ENCODE measurements around the gene NQO1.

The NQO1 gene

DNA sequence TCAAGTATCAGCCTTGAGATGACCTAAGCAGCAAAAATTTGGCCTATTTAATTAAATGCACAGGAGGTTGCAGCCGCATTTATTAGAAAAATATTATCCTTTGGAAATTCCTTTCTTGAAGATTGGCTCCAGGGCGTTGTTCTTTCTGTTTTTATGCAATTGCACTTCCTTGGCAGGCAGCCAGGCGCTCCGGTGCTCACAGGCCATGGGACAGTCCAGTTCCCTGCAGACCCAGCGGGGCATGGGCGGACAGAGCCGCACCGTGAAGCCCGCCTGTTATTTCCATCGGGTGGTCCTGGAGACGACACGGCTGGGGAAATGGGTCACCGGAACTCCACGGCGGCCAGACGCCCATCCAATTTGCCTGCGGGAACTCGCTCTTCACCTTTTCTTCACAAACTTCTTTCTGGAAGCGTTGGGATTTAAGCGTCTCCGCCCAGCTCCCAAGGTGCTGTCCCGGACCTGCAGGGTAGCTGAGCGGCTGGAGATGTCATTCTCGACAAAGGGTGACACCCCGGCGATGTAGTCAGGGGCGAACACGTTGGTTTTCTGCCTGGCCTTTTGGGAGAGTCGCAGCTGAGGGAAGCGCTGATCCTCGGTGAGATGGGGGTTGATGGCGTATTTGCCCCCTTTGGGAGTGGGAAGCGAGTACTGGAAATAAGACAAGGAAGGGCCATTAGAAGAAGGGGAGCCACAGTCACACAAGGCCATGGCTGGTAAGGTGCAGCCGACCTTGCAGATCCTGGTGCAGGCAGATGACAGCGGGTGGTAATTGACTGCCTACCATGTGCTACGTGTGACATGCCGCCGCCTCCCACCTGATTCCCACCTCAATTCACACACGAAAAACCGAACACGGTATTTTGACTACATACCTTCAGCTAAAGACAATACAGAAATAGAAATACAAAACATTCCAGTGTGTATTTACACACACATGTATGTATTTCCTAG, 15.9 kb upstream of the NQO1 start:
- CTCF ChIA-PET: interaction anchor here (0.7 to 3.5 kb wide), 2 partner anchors 12 to 253 kb away, joined by 3 to 14 read pairs; partner anchors contain the start of gene NOB1
- no peak overlapping the region for H3K4me3 ChIP-seq (ENCODE audit: low read depth, low read length)
- no peaks in the 10 kb centered on the region for H3K4me1 ChIP-seq (ENCODE audit: control insufficient read depth, insufficient read depth, low read length)
- no peaks in the 10 kb centered on the region for H3K9me3 ChIP-seq (ENCODE audit: control insufficient read depth, insufficient read depth, low read depth, low read length)
- H3K27ac ChIP-seq (ENCODE audit: extremely low read depth, low read depth, low read length): peak overlapping the region; percentile 1; the same call in 1 of the 2 replicates
- POLR2A ChIA-PET: interaction anchor here (0.7 to 1.1 kb wide), 2 partner anchors 8 to 12 kb away, joined by 3 to 4 read pairs; partner anchors contain the start of gene NOB1
- TF ChIP-seq SETDB1 (IDR thresholded peaks at IDR 0.05; ENCODE audit: insufficient read length, low read length) (no peak), ZBTB44 (tag by site-specific recombination; IDR thresholded peaks at IDR 0.05) (peak; percentile 49; the same call in 1 of the 2 replicates), ZNF18 (tag by site-specific recombination; IDR thresholded peaks at IDR 0.05) (peak; percentile 50; the same call in 1 of the 2 replicates)
- H3K36me3 ChIP-seq (ENCODE audit: control insufficient read depth in 2 of 2, insufficient read depth in 1 of 2, low read length in 2 of 2): peaks cover 34 to 72% of the 10 kb centered on the region in 2 experiments

DNA sequence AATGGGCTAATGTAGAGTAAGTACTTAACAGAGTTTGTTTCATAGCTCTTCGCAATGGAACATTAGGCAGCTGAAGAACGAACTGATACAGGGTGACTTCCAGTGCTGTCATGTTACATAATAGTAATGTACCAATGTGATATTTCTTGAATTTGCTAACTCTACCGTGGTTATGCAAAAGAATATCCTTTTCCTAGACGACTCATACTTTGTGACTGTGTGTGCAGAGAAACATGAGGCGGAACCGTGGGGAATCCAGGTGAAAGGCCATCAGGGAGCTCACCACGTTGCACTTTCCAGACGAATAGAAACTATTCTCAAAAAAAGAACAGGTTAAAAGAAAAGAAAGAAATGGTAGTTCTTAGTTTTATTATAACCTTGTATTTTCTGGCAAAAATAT, 15.2 kb upstream of the NQO1 start:
- POLR2A ChIA-PET: interaction anchor here (0.7 to 1.1 kb wide), 2 partner anchors 8 to 13 kb away, joined by 3 to 4 read pairs; partner anchors contain the start of gene NOB1
- Histone ChIP-seq H3K9me3 (ENCODE audit: control insufficient read depth, insufficient read depth, low read depth, low read length) (no peaks in the 10 kb centered on the region), H3K36me3 (ENCODE audit: control insufficient read depth in 2 of 2, insufficient read depth in 1 of 2, low read length in 2 of 2) (peaks cover 29 to 65% of the 10 kb centered on the region in 2 experiments), H3K27ac (ENCODE audit: extremely low read depth, low read depth, low read length) (0 out of 2 replicates have a peak overlapping the region, but pooled peaks have one; percentile 1), H3K4me1 (ENCODE audit: control insufficient read depth, insufficient read depth, low read length) (no peaks in the 10 kb centered on the region), H3K4me3 (ENCODE audit: low read depth, low read length) (no peak overlapping the region)
- no peak for TF ChIP-seq ZSCAN5A (tag by site-specific recombination; IDR thresholded peaks at IDR 0.05)
- TF ChIP-seq ZNF701 (tag by site-specific recombination; IDR thresholded peaks at IDR 0.05): no peak
- TF ChIP-seq ZBTB1 (tag by site-specific recombination; IDR thresholded peaks at IDR 0.05): no peak
- TF ChIP-seq ZNF555 (tag by site-specific recombination; conservative IDR thresholded peaks at IDR 0.05): no peak
- no peak for TF ChIP-seq ZNF704 (tag by site-specific recombination; IDR thresholded peaks at IDR 0.05)
- TF ChIP-seq ZNF239 (tag by site-specific recombination; IDR thresholded peaks at IDR 0.05): no peak
- CTCF ChIA-PET: interaction anchor here (0.7 to 3.5 kb wide), 2 partner anchors 13 to 252 kb away, joined by 3 to 14 read pairs; partner anchors contain the start of gene NOB1

- no peak overlapping the region for H3K27ac ChIP-seq (ENCODE audit: extremely low read depth, low read depth, low read length)
- TF ChIP-seq KLF1 (tag by site-specific recombination; IDR thresholded peaks at IDR 0.05) (no peak), YY2 (tag by site-specific recombination; IDR thresholded peaks at IDR 0.05) (no peak), KLF16 (tag by site-specific recombination; IDR thresholded peaks at IDR 0.05) (no peak), ZFHX2 (tag by site-specific recombination; conservative IDR thresholded peaks at IDR 0.05) (no peak), ZNF174 (tag by site-specific recombination; IDR thresholded peaks at IDR 0.05) (no peak), GLI2 (tag by site-specific recombination; IDR thresholded peaks at IDR 0.05; ENCODE audit: borderline replicate concordance, low read depth) (no peak), ZNF132 (tag by site-specific recombination; IDR thresholded peaks at IDR 0.05; ENCODE audit: borderline replicate concordance) (no peak), ZNF184 (tag by site-specific recombination; IDR thresholded peaks at IDR 0.05) (no peak), SP3 (tag by site-specific recombination; IDR thresholded peaks at IDR 0.05) (no peak), KLF7 (tag by site-specific recombination; IDR thresholded peaks at IDR 0.05; ENCODE audit: borderline replicate concordance) (no peak), ZNF660 (tag by site-specific recombination; IDR thresholded peaks at IDR 0.05) (no peak), ZNF639 (tag by site-specific recombination; IDR thresholded peaks at IDR 0.05) (no peak), ZBTB17 (tag by site-specific recombination; IDR thresholded peaks at IDR 0.05) (no peak), ZNF138 (tag by site-specific recombination; IDR thresholded peaks at IDR 0.05; ENCODE audit: borderline replicate concordance) (no peak)
- no peaks in the 10 kb centered on the region; the same call in 1 of the 2 replicates for H3K4me1 ChIP-seq (ENCODE audit: control insufficient read depth, insufficient read depth, low read length)
- H3K36me3 ChIP-seq (ENCODE audit: control insufficient read depth in 2 of 2, insufficient read depth in 1 of 2, low read length in 2 of 2): no peaks in the 10 kb centered on the region
- POLR2A ChIA-PET: interaction anchor here (0.7 kb wide), 1 partner anchor 353 kb away, joined by 5 read pairs; no protein-coding TSS in a partner anchor
- H3K9me3 ChIP-seq (ENCODE audit: control insufficient read depth, insufficient read depth, low read depth, low read length): no peaks in the 10 kb centered on the region
- CTCF ChIA-PET: no interaction called here
- no peak overlapping the region for H3K4me3 ChIP-seq (ENCODE audit: low read depth, low read length)
Measured at GRCh38 chr16:69732101-69732500, 5.7 kb upstream of the NQO1 start.

All from HEK293 (cell line).